Measurements from ENCODE around the gene ARL13B. TPM values are rescaled to one million over a fixed set of nuclear protein-coding genes. Genes with fewer than 3 reads are reported as not detected.
A peak's percentile ranks its signal among the peaks of the same experiment; 100 is the strongest.

Gene ARL13B
- total RNA-seq, 1 donor from 2014 or later: 15.6 TPM

GRCh38 chr3:94063496-94064119 lies 83.7 kb downstream of the ARL13B start:
- Mint-ChIP-seq H3K27me3 (ENCODE audit: low read depth) (no peaks in the 10 kb centered on the region), H3K4me1 (peaks cover 33% of the 10 kb centered on the region), H3K27ac (ENCODE audit: unreplicated experiment) (peak overlapping the region; percentile 100), H3K36me3 (ENCODE audit: low read depth) (peaks cover 13% of the 10 kb centered on the region), H3K4me3 (peak overlapping the region; percentile 97), H3K9me3 (no peaks in the 10 kb centered on the region)
- no peak for DNase-seq (ENCODE audit: low read depth, low spot score)
- no peak for TF ChIP-seq CTCF (conservative IDR thresholded peaks at IDR 0.05)

- DNase-seq (ENCODE audit: low read depth, low spot score): no peak
- peaks cover 13% of the 10 kb centered on the region for H3K36me3 Mint-ChIP-seq (ENCODE audit: low read depth)
- TF ChIP-seq CTCF (conservative IDR thresholded peaks at IDR 0.05): no peak
- peak overlapping the region; percentile 97 for H3K4me3 Mint-ChIP-seq
- peak overlapping the region; percentile 100 for H3K27ac Mint-ChIP-seq (ENCODE audit: unreplicated experiment)
- no peaks in the 10 kb centered on the region for H3K27me3 Mint-ChIP-seq (ENCODE audit: low read depth)
- peaks cover 33% of the 10 kb centered on the region for H3K4me1 Mint-ChIP-seq
- no peaks in the 10 kb centered on the region for H3K9me3 Mint-ChIP-seq
Observed at GRCh38 chr3:94064243-94064860, 84.4 kb downstream of the ARL13B start.

GRCh38 chr3:94065122-94065521 lies 85.2 kb downstream of the ARL13B start:
- no peaks in the 10 kb centered on the region for H3K9me3 Mint-ChIP-seq
- peaks cover 33% of the 10 kb centered on the region for H3K4me1 Mint-ChIP-seq
- TF ChIP-seq CTCF (conservative IDR thresholded peaks at IDR 0.05): no peak
- no peak overlapping the region for H3K27ac Mint-ChIP-seq (ENCODE audit: unreplicated experiment)
- no peak for DNase-seq (ENCODE audit: low read depth, low spot score)
- peaks cover 13% of the 10 kb centered on the region for H3K36me3 Mint-ChIP-seq (ENCODE audit: low read depth)
- H3K4me3 Mint-ChIP-seq: peak overlapping the region; percentile 7
- H3K27me3 Mint-ChIP-seq (ENCODE audit: low read depth): no peaks in the 10 kb centered on the region

- DNase-seq (ENCODE audit: low read depth, low spot score): no peak
- Mint-ChIP-seq H3K36me3 (ENCODE audit: low read depth) (peaks cover 13% of the 10 kb centered on the region), H3K4me1 (peaks cover 33% of the 10 kb centered on the region), H3K9me3 (no peaks in the 10 kb centered on the region), H3K4me3 (peak overlapping the region; percentile 12), H3K27ac (ENCODE audit: unreplicated experiment) (no peak overlapping the region), H3K27me3 (ENCODE audit: low read depth) (no peaks in the 10 kb centered on the region)
- no peak for TF ChIP-seq CTCF (conservative IDR thresholded peaks at IDR 0.05)
Observed at GRCh38 chr3:94065819-94066480, 86.0 kb downstream of the ARL13B start.

- no peaks in the 10 kb centered on the region for H3K9me3 Mint-ChIP-seq
Observed at GRCh38 chr3:94066506-94067500, 86.8 kb downstream of the ARL13B start.

More at GRCh38 chr3:94066506-94067500, 86.8 kb downstream of the ARL13B start:
- Mint-ChIP-seq H3K27ac (ENCODE audit: unreplicated experiment) (no peak overlapping the region), H3K36me3 (ENCODE audit: low read depth) (peaks cover 13% of the 10 kb centered on the region), H3K27me3 (ENCODE audit: low read depth) (no peaks in the 10 kb centered on the region), H3K4me3 (peak overlapping the region; percentile 22), H3K4me1 (peaks cover 33% of the 10 kb centered on the region)
- TF ChIP-seq CTCF (conservative IDR thresholded peaks at IDR 0.05): no peak
- no peak for DNase-seq (ENCODE audit: low read depth, low spot score)
